ENCODE data around the gene WSCD2.

WSCD2 gene

GRCh38 chr12:108299516-108299915 lies 170.4 kb downstream of the WSCD2 start:
- no peak overlapping the region for H3K4me3 ChIP-seq (ENCODE audit: low read length, poor library complexity, severe bottlenecking)
- H3K9me3 ChIP-seq (ENCODE audit: insufficient read depth, low read depth, low read length), result no peaks in the 10 kb centered on the region
- no peak overlapping the region for H2AFZ ChIP-seq (ENCODE audit: low read length)
- peaks cover 7% of the 10 kb centered on the region for H3K4me1 ChIP-seq (ENCODE audit: insufficient read depth, low read length, poor library complexity, severe bottlenecking)
- H3K27me3 ChIP-seq (ENCODE audit: insufficient read depth, low read length, poor library complexity, severe bottlenecking), result no peaks in the 10 kb centered on the region
- no peaks in the 10 kb centered on the region for H3K9me2 ChIP-seq (replicated peaks; ENCODE audit: low read depth, low read length)
- H3K4me2 ChIP-seq (ENCODE audit: low read depth, low read length, poor library complexity, severe bottlenecking), result no peak overlapping the region
- no peaks in the 10 kb centered on the region for H3K36me3 ChIP-seq (ENCODE audit: insufficient read depth, low read length)
- no peak for TF ChIP-seq CTCF (conservative IDR thresholded peaks at IDR 0.05; ENCODE audit: low read length)
- TF ChIP-seq EZH2phosphoT487 (IDR thresholded peaks at IDR 0.05; ENCODE audit: borderline replicate concordance), result no peak
- H3F3A ChIP-seq (ENCODE audit: low read depth), result no peaks in the 10 kb centered on the region
- no peak overlapping the region for H3K9ac ChIP-seq (ENCODE audit: low read depth, low read length, poor library complexity, severe bottlenecking)
- no peaks in the 10 kb centered on the region for H4K20me1 ChIP-seq (ENCODE audit: insufficient read depth, low read length, poor library complexity, severe bottlenecking)
- H3K79me2 ChIP-seq (ENCODE audit: insufficient read depth, low read length), result no peaks in the 10 kb centered on the region

Measured in Loucy (cell line).